IMR-90 (cell line): ENCODE data around the gene ZDHHC7. TPM values are rescaled to one million over a fixed set of nuclear protein-coding genes. Genes with fewer than 3 reads are reported as not detected.

Experiments
- ATAC-seq: fragments of 200-7000 bp; cut with Tn5 transposase; 2 replicates; pipeline ENCODE4 v1.9.1; 2020; ENCODE audit warnings: low read depth, mild to moderate bottlenecking, moderate library complexity
- BruUV-seq: library from RNA; stranded (reverse); fragments of 400-500 nt; replicated peaks from 2 replicates; lab custom pipeline; 2021; lab: Mats Ljungman, UMichigan
- CTCF ChIA-PET: fragments of 300-600 bp; formaldehyde crosslinking; extraction: SDS; loops from one replicate; lab custom pipeline; 2021; ENCODE audit warnings: antibody characterized with exemption; lab: Yijun Ruan, JAX
- POLR2A ChIA-PET: fragments of 300-600 bp; sonication (Branson Sonifier 250); formaldehyde crosslinking; loops from one replicate; lab custom pipeline; 2022; ENCODE audit warnings: antibody characterized with exemption; ENCODE audit not compliant: unreplicated experiment; lab: Charles Lee
- DNase-seq: peaks from one replicate; pipeline ENCODE4 v3.0.0; 2013
- H2AFZ ChIP-seq: replicated peaks from 2 replicates; pipeline ENCODE3; 2013; ENCODE audit warnings: low read length, mild to moderate bottlenecking; ENCODE audit not compliant: poor library complexity
- H2AK5ac ChIP-seq: 2 replicates; pipeline ENCODE4 v1.6.1; 2013; ENCODE audit warnings: low read depth, low read length, inconsistent platforms
- H2AK9ac ChIP-seq: replicated peaks from 2 replicates; pipeline ENCODE3; 2013; ENCODE audit warnings: mild to moderate bottlenecking, low read depth, low read length, moderate library complexity; ENCODE audit not compliant: poor library complexity
- H2BK120ac ChIP-seq: 2 replicates; pipeline ENCODE4 v1.6.1; 2013; ENCODE audit warnings: low read depth, low read length, inconsistent platforms
- H2BK15ac ChIP-seq: 3 replicates; pipeline ENCODE4 v1.6.1; 2013; ENCODE audit warnings: low read depth, low read length, inconsistent platforms
- H2BK20ac ChIP-seq: 2 replicates; pipeline ENCODE4 v1.6.1; 2013; ENCODE audit warnings: low read depth, mild to moderate bottlenecking, inconsistent platforms, low read length, moderate library complexity
- H2BK5ac ChIP-seq: 2 replicates; pipeline ENCODE4 v1.6.1; 2013; ENCODE audit warnings: mild to moderate bottlenecking, low read depth, low read length, inconsistent platforms; ENCODE audit not compliant: poor library complexity, severe bottlenecking
- H3K14ac ChIP-seq: replicated peaks from 2 replicates; pipeline ENCODE4 v1.6.1; 2013; ENCODE audit warnings: low read depth, low read length, inconsistent platforms
- H3K18ac ChIP-seq: 2 replicates; pipeline ENCODE4 v1.6.1; 2013; ENCODE audit warnings: low read depth, low read length, control low read depth
- H3K23ac ChIP-seq: 2 replicates; pipeline ENCODE4 v1.6.1; 2013; ENCODE audit warnings: low read depth, low read length, inconsistent platforms
- H3K27ac ChIP-seq: 2 replicates; pipeline ENCODE4 v1.5.1; 2013; ENCODE audit warnings: mild to moderate bottlenecking, control low read depth, low read length; ENCODE audit not compliant: insufficient read depth
- H3K27me3 ChIP-seq: 2 replicates; pipeline ENCODE4 v1.6.1; 2013; ENCODE audit warnings: low read length; ENCODE audit not compliant: control insufficient read depth, insufficient read depth
- H3K36me3 ChIP-seq: 2 replicates; pipeline ENCODE4 v1.6.1; 2013; ENCODE audit warnings: low read length, mixed read lengths; ENCODE audit not compliant: control insufficient read depth, insufficient read depth
- H3K4ac ChIP-seq: 2 replicates; pipeline ENCODE4 v1.6.1; 2013; ENCODE audit warnings: low read depth, low read length, inconsistent platforms
- H3K4me1 ChIP-seq: 2 replicates; pipeline ENCODE4 v1.6.1; 2013; ENCODE audit warnings: low read length, mixed read lengths; ENCODE audit not compliant: control insufficient read depth, insufficient read depth
- H3K4me2 ChIP-seq: 2 replicates; pipeline ENCODE4 v1.6.1; 2013; ENCODE audit warnings: low read depth, mild to moderate bottlenecking, control low read depth, low read length, moderate library complexity
- H3K4me3 ChIP-seq: 2 replicates; pipeline ENCODE4 v1.5.1; 2013; ENCODE audit warnings: low read depth, mild to moderate bottlenecking, control low read depth, low read length, moderate library complexity; ENCODE audit not compliant: insufficient read depth
- H3K56ac ChIP-seq: 2 replicates; pipeline ENCODE4 v1.6.1; 2013; ENCODE audit warnings: low read length, inconsistent platforms; ENCODE audit not compliant: insufficient read depth; ENCODE audit errors: extremely low read depth
- H3K79me1 ChIP-seq, 2 experiments: 2 replicates each; pipeline ENCODE4 v1.6.1; 2013; ENCODE audit warnings: low read length in 2 of 2, inconsistent platforms in 1 of 2, low read depth in 1 of 2
- H3K9ac ChIP-seq: 2 replicates; pipeline ENCODE4 v1.6.1; 2013; ENCODE audit warnings: low read depth, low read length, control low read depth
- H3K9me1 ChIP-seq: 2 replicates; pipeline ENCODE4 v1.6.1; 2013; ENCODE audit warnings: low read length, inconsistent platforms; ENCODE audit not compliant: insufficient read depth
- H3K9me3 ChIP-seq: 2 replicates; pipeline ENCODE4 v1.6.1; 2013; ENCODE audit warnings: low read length; ENCODE audit not compliant: control insufficient read depth, insufficient read depth
- H4K20me1 ChIP-seq: 2 replicates; pipeline ENCODE4 v1.6.1; 2013; ENCODE audit warnings: low read length, inconsistent platforms; ENCODE audit not compliant: insufficient read depth
- H4K5ac ChIP-seq: 2 replicates; pipeline ENCODE4 v1.6.1; 2013; ENCODE audit warnings: mild to moderate bottlenecking, low read depth, low read length, control low read depth
- H4K8ac ChIP-seq, 2 experiments: 2 replicates each; pipeline ENCODE4 v1.6.1; 2013; ENCODE audit warnings: low read depth in 2 of 2, low read length in 2 of 2, control low read depth in 1 of 2, inconsistent platforms in 1 of 2
- H4K91ac ChIP-seq: 2 replicates; pipeline ENCODE4 v1.6.1; 2013; ENCODE audit warnings: low read depth, low read length, inconsistent platforms; ENCODE audit not compliant: insufficient read depth
- BHLHE40 ChIP-seq: fragments of 150-350 bp; IDR thresholded peaks from 2 replicates; pipeline ENCODE4 v1.6.1; 2016; ENCODE audit warnings: mild to moderate bottlenecking, low read depth, low read length
- CEBPB ChIP-seq: IDR thresholded peaks from 2 replicates; pipeline ENCODE4 v1.6.1; 2012; ENCODE audit warnings: low read depth, low read length, improper control_type of control experiment
- CHD1 ChIP-seq: IDR thresholded peaks from 2 replicates; pipeline ENCODE4 v1.6.1; 2012; ENCODE audit warnings: low read depth, low read length, improper control_type of control experiment
- CTCF ChIP-seq: conservative IDR thresholded peaks from 2 replicates; pipeline ENCODE4 v1.5.1; 2012; ENCODE audit warnings: mild to moderate bottlenecking, low read depth, low read length, improper control_type of control experiment
- ELK1 ChIP-seq: fragments of 150-350 bp; IDR thresholded peaks from 2 replicates; pipeline ENCODE4 v1.6.1; 2016; ENCODE audit warnings: low read depth, mild to moderate bottlenecking, low read length, moderate library complexity, borderline replicate concordance
- FOS ChIP-seq: fragments of 150-350 bp; IDR thresholded peaks from 2 replicates; pipeline ENCODE4 v1.6.1; 2016; ENCODE audit warnings: low read depth, low read length
- MAFK ChIP-seq: IDR thresholded peaks from 2 replicates; pipeline ENCODE4 v1.6.1; 2012; ENCODE audit warnings: low read depth, low read length, improper control_type of control experiment
- MAZ ChIP-seq: IDR thresholded peaks from 2 replicates; pipeline ENCODE4 v1.6.1; 2012; ENCODE audit warnings: low read depth, mild to moderate bottlenecking, low read length, improper control_type of control experiment, moderate library complexity, borderline replicate concordance
- MXI1 ChIP-seq: IDR thresholded peaks from 2 replicates; pipeline ENCODE4 v1.6.1; 2012; ENCODE audit warnings: low read depth, mild to moderate bottlenecking, low read length, moderate library complexity, borderline replicate concordance
- NFE2L2 ChIP-seq: fragments of 150-350 bp; IDR thresholded peaks from 2 replicates; pipeline ENCODE4 v1.6.1; 2016; ENCODE audit warnings: low read depth, mild to moderate bottlenecking, low read length
- POLR2A ChIP-seq: IDR thresholded peaks from 2 replicates; pipeline ENCODE4 v1.6.1; 2012; ENCODE audit warnings: mild to moderate bottlenecking, low read depth, low read length
- RAD21 ChIP-seq: IDR thresholded peaks from 2 replicates; pipeline ENCODE4 v1.6.1; 2012; ENCODE audit warnings: low read length, improper control_type of control experiment
- RCOR1 ChIP-seq: IDR thresholded peaks from 2 replicates; pipeline ENCODE4 v1.6.1; 2012; ENCODE audit warnings: mild to moderate bottlenecking, low read length, improper control_type of control experiment; ENCODE audit not compliant: insufficient replicate concordance
- RFX5 ChIP-seq: IDR thresholded peaks from 2 replicates; pipeline ENCODE4 v1.8.0; 2012; ENCODE audit warnings: low read depth, mild to moderate bottlenecking, low read length, moderate library complexity
- SMC3 ChIP-seq: fragments of 150-350 bp; IDR thresholded peaks from 2 replicates; pipeline ENCODE4 v1.6.1; 2016; ENCODE audit warnings: low read depth, mild to moderate bottlenecking, antibody characterized with exemption, low read length, moderate library complexity
- USF2 ChIP-seq: fragments of 150-350 bp; IDR thresholded peaks from 2 replicates; pipeline ENCODE4 v1.6.1; 2017; ENCODE audit warnings: mild to moderate bottlenecking, antibody characterized with exemption, low read length, low read depth
- WGBS, 2 experiments: methylation state at CpG; one replicate each; pipeline versions ENCODE4 v1.1.5 to v1.1.7; 2013; ENCODE audit warnings: missing lambda C conversion rate in 2 of 2; ENCODE audit not compliant: insufficient read length in 1 of 2; ENCODE audit errors: extremely low coverage in 2 of 2; 5-methylcytosine and 5-hydroxymethylcytosine counted together
- dilution Hi-C: fragments of 300-500 bp; cut with HindIII; formaldehyde crosslinking; loops from one replicate; pipeline ENCODE4 v1.14.3; 2018; ENCODE audit warnings: low sequenced_read_pairs; ENCODE audit not compliant: unreplicated experiment
- in situ Hi-C: fragments of 300-500 bp; cut with MboI; formaldehyde crosslinking; loops from 3 replicates; pipeline ENCODE4 v1.14.3; 2019; ENCODE audit warnings: low sequenced_read_pairs, inconsistent platforms, mixed read lengths
- intact Hi-C: fragments of 100-400 bp; cut with micrococcal nuclease; formaldehyde crosslinking; loops from 2 replicates; pipeline ENCODE4 v1.10.0; 2022
- polyA plus RNA-seq, 3 experiments: library from polyadenylated mRNA; depleted of rRNA; stranded (reverse); fragments of >200 nt; gene quantifications; 2 replicates each; pipeline ENCODE4 v1.2.3, GENCODE V29; 2012; ENCODE audit warnings: low replicate concordance in 1 of 3
- total RNA-seq: library from RNA; depleted of rRNA; stranded (reverse); fragments of >200 nt; gene quantifications from 2 replicates; pipeline ENCODE4 v1.2.3, GENCODE V29; 2012

The ZDHHC7 gene
- total and polyA plus RNA-seq, 2 of the 4 experiments (the other 2 are of a cell fraction), result 80.1 to 97.1 TPM

- Histone ChIP-seq H2BK15ac (peak overlapping the region; percentile 89), H2AFZ (no peak overlapping the region), H3K27ac (peak overlapping the region; percentile 98), H3K4me1 (peaks cover 38% of the 10 kb centered on the region), H3K4me2 (no peak overlapping the region), H3K27me3 (no peaks in the 10 kb centered on the region), H4K91ac (peak overlapping the region; percentile 97), H3K4me3 (no peak overlapping the region), H4K20me1 (no peaks in the 10 kb centered on the region; the same call in 1 of the 2 replicates), H4K5ac (peak overlapping the region; percentile 93), H3K36me3 (peaks cover 34% of the 10 kb centered on the region), H3K79me1 (peaks cover 41 to 66% of the 10 kb centered on the region in 2 experiments), H3K9ac (peak overlapping the region; percentile 73), H3K4ac (peak overlapping the region; percentile 98), H3K9me3 (no peaks in the 10 kb centered on the region), H2BK5ac (peak overlapping the region; percentile 98), H3K23ac (peak overlapping the region; percentile 88), H3K14ac (peak overlapping the region; percentile 89), H3K18ac (peak overlapping the region; percentile 94), H4K8ac (peak overlapping the region; percentile 56 to 96), H2AK5ac (peak overlapping the region; percentile 99), H2BK120ac (peak overlapping the region; percentile 97), H2BK20ac (peak overlapping the region; percentile 91), H2AK9ac (peak overlapping the region; percentile 97), H3K56ac (peak overlapping the region; percentile 79; the same call in 1 of the 2 replicates), H3K9me1 (peaks cover 22% of the 10 kb centered on the region)
- intact Hi-C loops, result no loop called here
- no peak for DNase-seq
- TF ChIP-seq MAZ (no peak), SMC3 (no peak), RFX5 (no peak), POLR2A (no peak), MAFK (no peak), FOS (no peak), NFE2L2 (no peak), RAD21 (no peak), MXI1 (no peak), CEBPB (no peak), CTCF (no peak), USF2 (no peak), CHD1 (no peak), ELK1 (no peak), RCOR1 (no peak), BHLHE40 (no peak)
- in situ Hi-C loops, result no loop called here
- no peak for ATAC-seq
- CTCF ChIA-PET, result no interaction called here
- no TSS peak for BruUV-seq
- POLR2A ChIA-PET, result interaction anchor here (0.6 to 1.4 kb wide), 3 partner anchors 10 to 21 kb away, joined by 3 to 14 read pairs (median 3); no protein-coding TSS in a partner anchor
- 100% methylated on average over 4 of the region's 8 CpGs; no CpG with 5 or more reads in 1 of the 2 experiments for WGBS, 2 experiments
- dilution Hi-C loops, result no loop called here
Measured at GRCh38 chr16:84993926-84994325, 17.4 kb downstream of the ZDHHC7 start.
